GM21723 (cell line): Measurements from ENCODE around the gene RANGAP1.

ENCODE experiments used
- ATAC-seq: cut with Tn5 transposase; IDR thresholded peaks from one replicate; pipeline ENCODE4 v1.9.1; 2021; ENCODE audit warnings: mild to moderate bottlenecking, moderate library complexity; ENCODE audit not compliant: unreplicated experiment

Gene RANGAP1

DNA sequence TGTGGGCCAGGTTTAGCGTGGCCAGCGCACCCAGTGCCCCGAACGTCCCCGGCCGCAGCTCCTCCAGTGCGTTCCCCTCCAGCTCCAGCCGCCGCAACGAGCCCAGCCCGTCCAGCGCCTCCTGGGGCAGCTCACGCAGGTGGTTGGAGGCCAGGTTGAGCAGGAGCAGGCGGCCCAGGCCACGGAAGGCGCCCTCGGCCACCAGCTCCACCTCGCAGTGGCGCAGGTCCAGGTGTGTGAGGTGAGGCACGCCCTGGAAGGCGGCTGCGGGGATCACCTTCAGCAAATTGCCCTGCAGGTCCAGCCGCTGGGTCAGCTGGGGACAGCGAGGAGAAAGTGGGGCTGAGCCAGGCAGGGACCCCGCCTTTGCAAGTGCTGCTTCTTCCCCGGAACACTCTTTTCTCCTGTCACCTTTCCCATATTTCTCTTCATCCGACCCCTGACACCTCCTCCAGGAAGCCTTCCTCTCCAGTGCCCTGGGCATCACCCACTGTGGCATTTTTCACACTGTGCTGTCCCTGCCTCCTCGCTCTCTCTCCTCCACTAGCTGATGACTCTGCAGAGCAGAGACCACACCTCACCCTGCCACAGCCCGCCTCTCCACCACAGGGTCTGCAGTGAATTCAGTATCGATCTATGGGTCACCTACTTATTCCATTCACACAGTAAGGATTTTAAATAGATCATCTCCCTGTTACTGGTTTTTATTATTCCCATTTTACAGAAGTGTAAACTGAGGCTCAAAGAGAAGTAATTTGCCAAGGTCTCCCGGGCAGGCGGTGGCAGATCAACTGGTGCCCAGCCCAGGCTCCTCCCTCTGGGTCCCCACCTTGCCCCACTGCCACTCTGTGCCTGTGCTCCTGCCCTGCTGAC is 47.2 kb downstream of the RANGAP1 start:
- ATAC-seq, result no peak

DNA sequence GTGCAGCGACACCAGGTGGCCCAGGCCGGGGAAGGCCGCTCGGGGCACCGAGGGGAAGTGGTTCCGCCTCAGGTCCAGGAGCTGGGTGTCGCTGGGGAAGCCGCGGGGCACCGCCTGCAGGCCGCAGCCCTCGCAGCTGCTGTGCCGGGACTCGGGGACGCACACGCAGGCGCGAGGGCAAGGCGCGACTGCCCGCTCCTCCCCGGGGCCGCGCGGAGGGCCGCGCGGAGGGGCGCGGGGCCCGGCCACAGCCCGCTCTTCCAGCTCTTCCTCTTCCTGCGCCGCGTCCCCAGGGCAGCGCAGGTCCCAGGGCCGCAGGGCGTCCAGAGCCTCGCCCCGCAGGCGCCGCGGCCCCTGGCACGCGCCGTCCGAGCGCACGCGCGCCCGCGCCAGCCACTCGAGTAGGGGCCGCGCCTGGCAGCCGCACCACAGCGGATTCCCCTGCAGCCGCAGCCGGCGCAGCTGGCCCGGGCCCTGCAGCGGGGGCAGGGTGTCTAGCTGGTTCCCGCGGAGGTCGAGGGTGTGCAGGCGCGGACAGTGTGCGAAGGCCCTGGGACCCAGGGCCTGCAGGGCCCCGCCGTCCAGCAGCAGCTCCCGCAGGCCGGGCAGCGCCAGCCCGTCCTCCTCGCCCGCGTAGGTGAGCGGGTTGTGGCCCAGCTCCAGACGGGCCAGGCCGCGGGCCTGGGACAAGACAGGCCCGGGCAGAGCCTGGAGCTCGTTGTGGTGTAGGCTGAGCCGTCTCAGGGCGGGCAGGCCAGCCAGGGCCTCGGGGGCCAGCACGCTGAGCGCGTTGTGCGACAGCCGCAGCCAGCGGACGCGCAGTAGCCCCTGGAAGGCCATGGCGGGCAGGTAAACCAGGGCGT is 48.0 kb downstream of the RANGAP1 start:
- ATAC-seq, result peak; percentile 77

DNA sequence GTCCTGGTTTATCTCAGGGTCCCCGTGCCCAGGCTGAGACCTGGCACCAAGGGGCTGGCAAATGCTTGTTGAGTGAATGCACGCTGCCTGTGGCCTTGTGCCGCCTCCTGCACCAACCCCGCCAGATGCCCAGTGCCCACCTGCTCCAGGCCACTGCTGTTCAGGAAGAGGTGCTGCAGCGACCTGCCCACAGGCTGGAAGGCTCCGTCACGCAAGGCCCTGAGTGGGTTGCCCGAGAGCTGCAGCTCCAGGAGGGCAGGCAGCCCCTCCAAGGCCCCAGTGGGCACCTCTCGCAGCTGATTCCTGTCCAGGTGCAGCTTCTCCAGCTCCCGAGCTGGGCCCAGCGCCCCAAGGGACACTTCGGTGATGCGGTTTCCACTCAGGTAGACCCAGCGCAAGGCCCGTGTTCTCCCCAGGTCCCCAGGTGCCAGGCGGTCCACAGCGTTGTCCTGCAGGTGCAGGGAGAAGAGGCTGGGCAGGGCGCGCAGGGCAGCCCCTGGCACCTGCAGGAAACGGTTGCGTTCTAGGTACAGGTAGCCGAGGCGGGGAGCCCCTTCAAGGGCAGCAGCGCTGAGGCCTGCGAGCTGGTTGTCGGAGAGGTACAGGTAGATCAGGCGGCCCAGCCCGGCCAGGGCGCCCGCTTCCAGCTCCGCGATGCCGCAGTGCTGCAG is 48.8 kb downstream of the RANGAP1 start:
- no peak for ATAC-seq

DNA sequence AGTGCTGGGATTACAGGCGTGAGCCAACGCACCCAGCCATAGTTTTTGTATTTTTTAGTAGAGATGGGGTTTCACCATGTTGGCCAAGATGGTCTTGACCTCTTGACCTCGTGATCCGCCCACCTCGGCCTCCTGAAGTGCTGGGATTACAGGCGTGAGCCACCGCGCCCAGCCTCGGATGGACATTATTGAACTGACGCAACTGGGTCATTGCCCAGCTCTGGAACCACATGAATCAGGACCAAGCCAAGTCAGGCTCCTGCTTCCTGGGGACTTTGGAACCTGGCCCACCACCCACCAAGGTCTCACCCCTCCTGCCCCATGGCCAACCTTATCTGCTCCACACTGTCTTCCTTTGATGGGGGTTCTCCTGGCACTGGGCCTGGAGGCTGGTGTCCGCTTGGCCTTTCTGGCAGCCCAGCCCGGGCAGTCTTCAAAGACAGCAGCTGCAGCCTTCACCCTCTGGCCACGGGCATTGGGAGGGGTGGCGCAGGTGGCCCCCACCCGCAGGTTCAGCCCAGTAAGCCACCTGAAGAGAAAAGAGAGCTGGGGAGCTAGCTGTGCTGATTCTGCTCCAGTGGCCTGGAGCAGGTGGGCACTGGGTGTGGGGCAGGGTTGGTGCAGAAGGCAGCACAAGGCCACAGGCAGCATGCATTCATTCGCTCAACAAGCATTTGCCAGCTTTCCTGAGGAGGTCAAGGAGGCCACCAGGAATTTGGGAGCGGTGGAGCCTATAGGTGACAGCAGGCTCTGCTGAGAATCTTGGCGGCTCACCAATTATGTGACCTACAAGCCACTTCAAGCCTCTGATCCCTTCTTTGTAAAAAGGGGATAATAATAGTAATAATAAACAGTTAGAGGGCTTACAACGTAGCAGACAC is 50.9 kb downstream of the RANGAP1 start:
- ATAC-seq, result no peak

DNA sequence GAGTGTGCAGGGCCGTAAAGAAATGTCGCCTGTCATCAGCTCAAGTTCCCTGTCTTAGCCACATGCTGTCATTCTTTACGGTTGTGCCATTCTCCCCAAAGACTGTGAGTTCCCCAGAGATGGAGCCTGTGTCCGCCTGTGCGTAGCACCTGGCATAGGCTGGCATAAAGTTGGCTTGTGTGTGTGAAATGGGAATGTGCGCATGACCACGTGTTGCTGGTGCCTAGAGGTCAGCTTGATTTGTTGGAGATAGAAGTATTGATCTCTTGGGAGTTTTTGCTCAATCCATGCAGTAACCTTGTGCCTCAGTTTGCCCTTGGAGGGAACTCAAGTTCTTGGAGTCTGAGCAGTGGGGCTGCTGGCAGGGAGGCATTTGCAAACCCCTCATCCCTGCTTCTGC is 54.6 kb downstream of the RANGAP1 start:
- no peak for ATAC-seq

GRCh38 chr22:41230401-41230785 is 55.6 kb downstream of the RANGAP1 start:
- no peak for ATAC-seq

- no peak for ATAC-seq
These were observed 56.1 kb downstream of the RANGAP1 start for GRCh38 chr22:41229730-41230400.

DNA sequence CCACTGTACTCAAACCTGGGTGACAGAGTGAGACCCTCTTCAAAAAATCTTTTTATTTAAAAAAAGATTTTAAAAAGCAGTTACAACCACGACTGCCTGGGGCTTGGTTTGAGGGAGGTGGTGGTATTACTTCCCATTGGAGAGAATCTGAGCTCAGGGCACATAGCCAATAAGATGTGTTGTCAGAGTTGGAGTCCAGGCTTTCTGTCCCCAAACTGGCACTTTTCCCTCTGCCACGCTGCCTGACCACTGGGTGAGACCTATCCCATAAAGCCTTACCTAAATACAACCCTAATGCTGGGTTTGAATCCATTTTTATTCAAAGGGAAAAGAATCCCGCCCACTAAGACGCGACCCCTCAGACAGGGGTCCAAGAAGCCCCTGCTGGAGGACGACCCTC is 56.8 kb downstream of the RANGAP1 start:
- ATAC-seq, result no peak

- no peak for ATAC-seq
These were observed 59.0 kb downstream of the RANGAP1 start for GRCh38 chr22:41226723-41227655.

- no peak for ATAC-seq
These were observed 62.5 kb downstream of the RANGAP1 start for GRCh38 chr22:41223535-41223934.

DNA sequence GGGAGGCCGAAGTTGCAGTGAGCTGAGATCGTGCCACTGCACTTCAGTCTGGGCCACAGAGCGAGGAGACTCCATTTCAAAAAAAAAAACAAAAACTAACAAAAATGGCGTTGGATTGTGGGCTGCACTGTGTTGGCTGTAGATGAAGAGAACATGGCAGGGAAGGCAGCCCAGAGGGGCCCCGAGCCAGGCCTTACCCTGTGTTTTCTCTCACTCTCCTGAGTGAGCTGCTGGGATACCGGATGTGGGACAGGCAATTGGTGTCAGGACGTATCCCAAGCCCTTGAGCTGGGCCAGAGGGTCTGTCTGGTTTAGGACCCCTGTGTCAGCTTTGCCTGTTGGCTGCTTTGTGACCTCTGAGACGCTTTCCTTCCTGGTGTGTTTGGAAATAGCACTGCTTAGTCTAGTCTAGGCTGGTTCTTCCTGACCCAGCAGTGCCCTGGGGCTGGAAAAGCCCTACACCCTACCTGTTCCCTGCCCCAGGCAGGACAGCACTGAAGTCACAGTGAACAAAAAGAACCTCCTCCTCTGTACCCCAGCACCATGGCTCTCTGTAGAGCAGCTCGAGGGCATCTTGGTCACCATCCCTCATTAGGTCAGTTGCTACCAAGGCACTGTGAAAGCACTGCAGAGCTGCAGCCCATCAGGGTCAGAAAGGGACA is 63.0 kb downstream of the RANGAP1 start:
- no peak for ATAC-seq

DNA sequence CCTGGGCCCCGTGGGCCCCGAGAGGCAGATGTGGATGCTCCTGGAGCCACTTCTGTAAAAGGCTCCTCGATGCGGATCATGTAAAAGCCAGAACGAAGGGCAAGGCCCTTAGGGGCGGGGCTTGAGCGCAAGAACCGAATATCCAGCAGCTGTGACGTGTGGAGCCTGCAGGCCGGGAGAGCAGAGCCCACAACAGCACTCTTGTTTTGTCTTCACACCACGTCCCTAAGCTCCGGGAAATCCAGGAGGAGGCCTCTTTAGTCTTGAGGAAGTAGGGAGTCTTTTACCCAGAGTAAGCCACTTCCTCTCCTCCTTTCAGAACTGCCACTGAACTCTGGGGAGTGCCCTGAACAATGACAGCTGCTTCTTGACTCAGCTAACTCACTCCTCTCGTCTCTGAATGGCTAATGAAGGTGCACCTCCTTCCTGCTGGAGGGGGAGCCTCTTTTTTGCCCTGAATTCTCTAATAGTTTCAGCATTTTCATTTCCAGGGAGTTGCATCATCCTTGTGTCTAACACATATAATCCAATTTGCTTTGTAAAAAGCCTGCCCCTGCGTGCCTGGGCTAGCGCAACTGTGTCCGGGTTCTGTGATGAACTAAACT is 68.3 kb downstream of the RANGAP1 start:
- ATAC-seq, result peak; percentile 76

DNA sequence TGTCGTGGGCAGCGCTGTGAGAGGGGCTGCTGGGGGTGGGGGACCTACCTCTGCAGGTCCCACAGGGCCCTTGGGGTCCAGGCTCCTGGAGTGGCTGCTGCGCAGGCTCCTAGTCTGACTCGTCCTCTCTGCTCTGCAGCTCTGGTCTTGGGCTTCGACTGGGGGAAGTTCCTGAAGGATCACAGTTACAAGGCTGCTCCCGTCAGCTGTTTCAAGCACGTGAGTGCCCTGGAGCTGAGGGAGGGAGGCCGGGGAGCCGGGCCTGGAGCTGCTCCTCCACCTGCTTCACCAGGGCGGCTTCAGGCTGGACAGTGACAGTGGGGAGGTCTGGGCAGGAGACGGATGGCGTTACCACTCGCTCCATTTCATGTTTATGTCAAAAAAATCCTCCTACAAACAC is 69.0 kb downstream of the RANGAP1 start:
- no peak for ATAC-seq

- no peak for ATAC-seq
These were observed 70.1 kb downstream of the RANGAP1 start for GRCh38 chr22:41215926-41216325.

GRCh38 chr22:41215409-41215808 is 70.6 kb downstream of the RANGAP1 start:
- ATAC-seq, result no peak

DNA sequence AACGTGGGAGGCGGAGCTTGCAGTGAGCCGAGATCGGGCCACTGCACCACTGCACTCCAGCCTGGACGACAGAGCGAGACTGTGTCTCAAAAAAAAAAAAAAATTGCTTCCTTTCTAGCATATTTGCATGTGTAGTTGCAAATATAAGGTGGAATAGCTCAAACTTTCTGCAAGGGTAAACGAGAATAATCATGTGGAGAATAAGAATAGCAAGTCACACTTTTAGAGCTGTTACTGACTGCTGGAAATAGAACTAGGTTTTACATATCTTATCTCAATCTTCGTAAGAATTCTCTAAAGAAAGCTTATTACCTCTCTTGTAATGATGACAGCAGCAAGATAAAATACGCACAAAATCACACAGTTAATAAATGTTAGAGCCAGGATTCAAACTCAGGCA is 79.3 kb downstream of the RANGAP1 start:
- no peak for ATAC-seq

GRCh38 chr22:41204992-41205900 is 80.7 kb downstream of the RANGAP1 start, which contains the start of gene L3MBTL2:
Gene L3MBTL2, plus strand, starts transcription at chr22:41205312. Its CDS starts 51 bp downstream, at chr22:41205363.
- ATAC-seq, result peak; percentile 93
